C4-2B (cell line): ENCODE results near the gene FANCE.

ENCODE experiments used
- CTCF ChIP-seq: fragments of 450-650 bp; conservative IDR thresholded peaks from 2 replicates; pipeline ENCODE4 v1.5.1; 2017; ENCODE audit warnings: mild to moderate bottlenecking
- ZFX ChIP-seq: fragments of 450-650 bp; IDR thresholded peaks from 2 replicates; pipeline ENCODE4 v1.6.1; 2017

- TF ChIP-seq CTCF (no peak), ZFX (no peak)
These were observed 21.1 kb downstream of the FANCE start for GRCh38 chr6:35473075-35473849.
